Stimulated activated CD8-positive, alpha-beta memory T cell treated with anti-CD3 and anti-CD28 coated beads, Interleukin-7, amount 100 ng/mL, for 4 hours (primary cell): ENCODE measurements around the gene PHKA1.
"Not testable (repeated sequence)": the region's sequence is repeated elsewhere in the genome, so short reads cannot be mapped to it uniquely, and the experiment has no call there.

Source experiments
- DNase-seq, 2 donors: peaks; one replicate each; pipeline ENCODE4 v3.0.0-alpha.2; 2020; ENCODE audit warnings: low read depth in 2 of 2

Gene PHKA1

GRCh38 chrX:72572248-72573157 is 141.6 kb downstream of the PHKA1 start, which contains the start of gene HDAC8:
TSS of gene HDAC8 (minus strand) at chrX:72572843. CDS start at chrX:72572761, 82 bp downstream.
- DNase-seq = peak in 1 of 2 donors; percentile 12

- no peak for DNase-seq
Observed at GRCh38 chrX:72569786-72570185, 144.3 kb downstream of the PHKA1 start.

- DNase-seq = no peak
Observed at GRCh38 chrX:72568406-72569092, 145.6 kb downstream of the PHKA1 start.

- no peak for DNase-seq
Observed at GRCh38 chrX:72566448-72566847, 147.7 kb downstream of the PHKA1 start.

GRCh38 chrX:72559655-72560054 is 154.5 kb downstream of the PHKA1 start:
- not testable (repeated sequence) for DNase-seq

- no peak for DNase-seq
Observed at GRCh38 chrX:72554448-72555140, 159.5 kb downstream of the PHKA1 start.

GRCh38 chrX:72552443-72552842 is 161.7 kb downstream of the PHKA1 start:
- DNase-seq = not testable (repeated sequence)

GRCh38 chrX:72545990-72546389 is 168.1 kb downstream of the PHKA1 start:
- DNase-seq = no peak

- no peak for DNase-seq
Observed at GRCh38 chrX:72540318-72540717, 173.8 kb downstream of the PHKA1 start.

- DNase-seq = no peak
Observed at GRCh38 chrX:72539822-72540221, 174.3 kb downstream of the PHKA1 start.

GRCh38 chrX:72536542-72536941 is 177.6 kb downstream of the PHKA1 start:
- DNase-seq = no peak

- DNase-seq = no peak
Observed at GRCh38 chrX:72532366-72532765, 181.7 kb downstream of the PHKA1 start.
